SK-N-MC (cell line): Measurements from ENCODE around the gene GAPDHS.

Experiments
- EZH2 ChIP-seq: fragments of 200-600 bp; sonication (generic); IDR thresholded peaks from one replicate; pipeline ENCODE4 v1.6.1; 2017; ENCODE audit warnings: antibody characterized with exemption
- POLR2AphosphoS5 ChIP-seq: IDR thresholded peaks from 2 replicates; pipeline ENCODE4 v1.6.1; 2012; ENCODE audit warnings: mild to moderate bottlenecking, low read depth, low read length, borderline replicate concordance

GRCh38 chr19:35528218-35529038, 4.8 kb upstream of the GAPDHS start, which contains the start of gene SBSN:
- no peak for TF ChIP-seq EZH2
- TF ChIP-seq POLR2AphosphoS5: no peak
